Measurements from ENCODE around the gene HHAT.

HHAT gene

DNA sequence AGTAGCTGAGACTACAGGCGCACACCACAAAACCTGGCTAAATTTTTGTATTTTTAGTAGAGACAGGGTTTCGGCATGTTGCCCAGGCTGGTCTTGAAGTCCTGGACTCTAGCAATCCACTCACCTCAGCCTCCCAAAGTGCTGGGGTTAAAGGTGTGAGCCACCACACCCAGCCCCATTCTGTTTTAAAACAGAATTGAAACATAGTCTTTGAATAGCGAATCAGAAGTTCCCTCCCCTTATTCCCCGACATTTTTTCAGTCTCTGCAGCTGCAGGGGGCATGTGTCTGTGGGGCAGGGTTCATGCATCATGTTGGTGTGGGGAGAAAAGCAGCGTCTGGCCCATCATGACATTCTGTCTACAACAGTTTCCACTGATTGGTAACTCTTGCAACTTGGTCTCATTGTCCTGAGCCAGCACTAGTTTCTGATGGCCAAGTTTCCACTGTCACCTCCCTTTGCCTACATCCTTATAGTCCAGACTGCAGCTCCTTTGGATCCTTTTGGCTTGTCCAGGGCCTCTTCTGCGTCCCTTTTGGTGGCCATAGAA, 15.6 kb upstream of the HHAT start:
- no peak for DNase-seq (ENCODE audit: low read depth in 3 of 3, low spot score in 1 of 3)

DNA sequence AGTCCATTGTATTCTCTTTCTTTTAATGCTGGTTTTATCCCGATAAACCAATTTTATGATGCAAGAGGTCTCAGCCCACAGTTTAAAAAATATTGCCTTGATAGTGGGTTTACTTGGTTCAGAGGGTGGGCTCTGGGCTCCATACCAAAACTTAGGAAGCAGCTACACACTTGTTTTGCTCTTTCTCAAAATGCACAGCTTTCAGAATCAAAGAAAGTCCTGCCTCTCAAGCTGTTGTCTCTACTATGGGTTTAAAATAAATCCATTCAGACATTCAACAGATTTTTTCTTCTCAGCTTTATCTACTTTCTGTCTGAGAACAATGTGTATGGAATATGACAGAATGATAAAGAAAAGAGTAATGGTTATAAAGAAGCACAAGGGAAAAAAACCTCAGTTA, 14.8 kb upstream of the HHAT start:
- no peak for DNase-seq (ENCODE audit: low read depth in 3 of 3, low spot score in 1 of 3)

DNA sequence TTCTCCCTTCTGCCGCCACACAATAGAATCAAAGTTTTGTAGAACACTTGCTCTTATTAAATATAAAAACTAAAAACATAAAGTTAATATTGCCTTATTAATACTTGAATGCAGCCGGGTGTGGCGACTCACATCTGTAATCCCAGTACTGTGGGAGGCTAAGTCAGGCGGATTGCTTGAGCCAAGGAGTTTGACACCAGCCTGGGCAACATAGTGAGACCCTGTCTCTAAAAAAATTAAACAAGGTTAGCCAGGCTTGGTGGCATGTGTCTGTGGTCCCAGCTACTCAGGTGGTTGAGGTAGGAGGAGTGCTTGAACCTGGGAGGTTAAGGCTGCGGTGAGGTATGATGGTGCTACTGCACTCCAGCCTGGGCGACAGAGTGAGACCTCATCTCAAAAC, 13.2 kb upstream of the HHAT start:
- no peak for DNase-seq (ENCODE audit: low read depth in 3 of 3, low spot score in 1 of 3)

DNA sequence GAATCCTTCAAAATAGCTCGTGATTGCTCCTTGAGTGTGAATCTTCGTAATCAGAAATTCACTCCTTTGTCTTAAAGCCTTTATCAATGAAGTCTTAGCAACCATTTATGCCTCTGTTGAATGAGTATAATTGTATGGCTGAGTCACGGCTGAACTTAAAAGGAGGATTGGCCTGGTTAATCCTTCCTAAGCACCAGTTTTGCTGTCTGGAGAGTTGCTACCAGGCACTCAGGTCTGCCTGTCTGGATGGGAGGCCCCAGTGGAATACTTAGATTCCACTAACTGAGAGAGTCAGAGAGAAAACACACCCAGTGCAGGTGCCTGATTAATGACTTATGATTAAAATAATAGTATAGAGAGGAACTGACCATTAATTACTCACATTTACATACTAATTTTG, 7.6 kb upstream of the HHAT start:
- no peak for DNase-seq (ENCODE audit: low read depth in 3 of 3, low spot score in 1 of 3)

DNA sequence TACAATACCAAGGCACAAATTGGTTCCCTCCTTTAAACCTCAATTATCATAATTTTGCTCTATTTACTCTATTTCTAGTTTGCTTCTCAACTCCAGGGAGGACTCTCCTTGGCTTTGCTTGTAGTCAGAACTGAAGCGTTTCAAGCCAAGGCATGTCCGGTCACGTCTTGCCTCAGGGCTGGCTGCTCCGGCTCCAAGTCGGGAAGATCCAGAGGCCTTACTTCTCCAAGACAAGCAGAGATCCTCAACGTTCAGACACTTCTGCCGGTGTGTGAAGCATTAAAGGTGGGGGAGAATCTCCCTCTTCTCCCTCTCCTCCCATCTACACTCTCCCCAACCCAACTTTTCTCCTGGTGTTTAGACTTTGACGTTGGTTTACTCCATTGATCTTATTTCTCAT, 7.2 kb upstream of the HHAT start:
- no peak for DNase-seq (ENCODE audit: low read depth in 3 of 3, low spot score in 1 of 3)

DNA sequence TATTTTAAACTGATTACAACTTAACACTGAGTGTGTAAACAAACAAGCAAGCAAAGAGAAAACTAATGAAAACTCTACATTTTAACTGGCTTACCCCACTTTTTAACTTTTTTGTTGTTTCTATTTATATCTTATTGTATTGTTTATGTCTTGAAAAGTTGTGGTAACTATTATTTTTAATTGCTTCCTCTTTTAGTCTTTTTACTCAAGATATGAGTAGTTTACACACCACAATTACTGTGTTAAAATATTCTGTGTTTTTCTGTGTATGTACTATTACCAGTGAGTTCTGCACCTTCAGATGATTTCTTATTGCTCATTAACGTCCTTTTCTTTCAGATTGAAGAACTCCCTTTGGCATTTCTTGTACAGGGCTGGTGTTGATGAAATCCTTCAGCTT, 4.7 kb upstream of the HHAT start:
- no peak for DNase-seq (ENCODE audit: low read depth in 3 of 3, low spot score in 1 of 3)

DNA sequence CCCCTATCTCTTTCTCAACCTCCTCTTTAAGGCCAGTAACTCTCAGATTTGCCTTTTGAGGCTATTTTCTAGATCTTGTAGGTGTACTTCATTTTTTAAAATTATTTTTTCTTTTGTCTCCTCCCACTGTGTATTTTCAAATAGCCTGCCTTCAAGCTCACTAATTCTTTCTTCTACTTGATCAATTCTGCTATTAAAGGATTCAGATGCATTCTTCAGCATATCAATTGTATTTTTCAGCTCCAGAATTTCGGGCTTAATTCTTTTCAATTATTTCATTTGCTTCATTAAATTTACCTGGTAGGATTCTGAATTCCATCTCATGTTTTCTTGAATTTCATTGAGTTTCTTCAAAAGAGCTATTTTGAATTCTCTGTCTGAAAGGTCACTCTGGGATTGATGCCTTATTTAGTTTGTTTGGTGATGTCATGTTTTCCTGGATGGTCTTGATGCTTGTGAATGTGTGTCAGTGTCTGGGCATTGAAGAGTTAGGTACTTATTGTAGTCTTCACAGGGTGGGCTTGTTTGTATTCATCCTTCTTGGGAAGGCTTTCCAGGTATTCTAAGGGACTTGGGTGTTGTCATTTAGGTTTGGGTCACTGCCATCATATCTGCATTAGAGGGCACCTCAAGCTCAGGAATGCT, 3.6 kb upstream of the HHAT start:
- DNase-seq (ENCODE audit: low read depth in 3 of 3, low spot score in 1 of 3) = no peak

DNA sequence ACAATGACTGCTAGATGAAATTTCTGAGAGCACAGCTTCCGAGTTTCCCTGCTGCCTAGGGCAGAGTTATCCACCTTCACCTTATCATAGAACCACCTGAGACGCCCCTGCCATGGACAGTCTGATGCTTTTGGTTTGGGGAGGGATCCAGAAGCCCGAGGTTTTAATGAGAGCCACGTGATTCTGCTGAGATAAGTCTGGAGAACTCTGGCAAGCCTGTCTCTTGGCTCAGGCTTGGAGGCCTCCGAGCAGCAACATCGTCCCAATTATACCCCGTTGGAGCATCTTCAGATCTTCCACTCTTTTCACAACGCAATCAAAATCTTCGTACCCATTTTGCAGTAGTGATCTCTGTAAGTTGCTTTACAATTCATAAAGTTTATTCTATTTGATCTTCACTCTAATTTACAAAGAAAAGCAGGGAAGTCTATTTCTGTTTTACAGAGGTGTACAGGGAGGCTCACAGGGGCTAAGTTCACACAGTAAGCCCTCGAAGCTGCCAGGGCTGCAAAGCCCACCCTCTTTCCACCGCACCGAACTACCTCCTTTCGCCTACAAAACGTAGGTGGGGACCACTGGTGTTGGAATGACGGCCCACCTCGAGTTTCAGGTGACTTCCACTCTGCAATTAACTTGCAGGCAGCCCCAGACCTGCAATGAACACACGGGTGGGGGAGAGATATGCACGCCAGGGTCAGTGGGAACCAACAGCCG, 513 bp upstream of the HHAT start:
- DNase-seq (ENCODE audit: low read depth in 3 of 3, low spot score in 1 of 3) = no peak

DNA sequence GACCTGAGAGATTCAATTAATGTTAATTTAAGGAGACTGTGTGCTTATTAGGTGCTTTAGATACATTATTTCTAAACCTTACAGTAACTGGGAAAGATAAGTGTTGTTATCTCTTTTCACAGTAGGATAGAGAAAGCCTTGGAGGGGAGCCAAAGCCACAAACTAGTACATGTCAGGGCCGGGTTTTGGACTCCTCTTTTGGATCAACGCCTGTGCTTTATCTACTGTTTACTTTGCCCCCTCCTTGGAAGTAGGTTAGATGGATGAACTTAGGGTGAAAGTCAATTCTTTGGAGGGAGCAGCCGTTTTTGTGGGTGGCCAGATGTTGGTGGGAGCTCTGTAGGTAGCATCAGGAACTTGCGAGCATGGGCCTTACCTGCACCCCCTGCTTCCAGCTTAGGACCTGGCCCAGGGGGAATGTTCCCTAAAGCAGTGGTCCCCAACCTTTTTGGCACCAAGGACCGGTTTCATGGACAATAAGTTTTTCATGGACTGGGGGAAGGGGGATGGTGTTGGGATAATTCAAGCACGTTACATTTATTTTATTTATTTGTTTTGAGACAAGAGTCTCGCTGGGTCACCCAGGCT, 1.7 kb downstream of the HHAT start:
- DNase-seq (ENCODE audit: low read depth in 3 of 3, low spot score in 1 of 3) = no peak

DNA sequence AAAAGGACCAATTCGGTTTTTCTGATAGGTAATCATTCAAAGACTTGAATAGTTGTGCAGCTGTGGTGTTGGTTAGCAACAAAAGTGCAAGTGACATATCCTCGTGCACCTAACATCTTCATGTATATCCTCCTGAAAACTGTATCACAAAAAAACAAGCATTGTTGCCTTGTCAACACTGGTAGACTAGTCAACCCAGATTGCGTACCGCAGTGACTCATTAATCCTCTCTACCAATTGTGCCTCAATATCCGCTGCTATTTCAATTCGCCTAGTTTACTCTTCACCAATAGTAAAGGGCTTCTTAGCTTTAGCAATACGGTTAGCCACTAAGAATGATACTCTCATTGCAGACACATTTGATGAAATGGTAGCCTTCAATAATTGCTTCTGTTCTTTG, 3.5 kb downstream of the HHAT start:
- DNase-seq (ENCODE audit: low read depth in 3 of 3, low spot score in 1 of 3) = no peak

DNA sequence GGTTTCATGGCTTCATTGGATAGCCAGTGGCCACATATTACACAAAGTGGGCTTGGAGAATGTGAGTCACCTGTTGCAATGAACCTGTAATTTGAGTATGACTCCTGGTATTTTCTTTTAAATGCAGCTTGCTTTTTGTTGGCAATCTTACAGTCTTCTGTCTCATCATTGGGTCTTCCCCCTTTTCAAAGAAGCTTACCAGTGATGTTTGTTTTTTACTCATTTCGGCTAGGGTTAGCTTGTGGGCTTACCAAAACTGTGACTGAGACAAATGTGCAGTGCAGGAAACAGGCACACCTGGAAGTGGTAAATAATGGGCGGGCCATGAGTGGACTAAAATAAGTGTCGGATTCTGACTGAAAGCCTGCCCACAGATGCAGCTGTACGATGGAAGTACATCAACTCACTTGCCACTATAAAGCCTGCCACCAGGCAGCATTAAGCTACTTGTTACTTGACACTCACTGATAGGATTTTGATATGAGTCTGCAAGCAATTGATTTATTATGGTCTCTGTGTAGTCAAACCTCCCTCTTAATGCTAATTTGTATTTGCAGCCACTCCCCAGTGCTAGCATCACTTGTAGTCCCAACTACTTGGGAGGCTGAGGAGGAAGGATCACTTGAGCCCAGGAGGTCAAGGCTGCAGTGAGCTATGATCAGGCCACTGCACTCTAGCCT, 4.2 kb downstream of the HHAT start:
- peak in 1 of 3 donors; percentile 10 for DNase-seq (ENCODE audit: low read depth in 3 of 3, low spot score in 1 of 3)

DNA sequence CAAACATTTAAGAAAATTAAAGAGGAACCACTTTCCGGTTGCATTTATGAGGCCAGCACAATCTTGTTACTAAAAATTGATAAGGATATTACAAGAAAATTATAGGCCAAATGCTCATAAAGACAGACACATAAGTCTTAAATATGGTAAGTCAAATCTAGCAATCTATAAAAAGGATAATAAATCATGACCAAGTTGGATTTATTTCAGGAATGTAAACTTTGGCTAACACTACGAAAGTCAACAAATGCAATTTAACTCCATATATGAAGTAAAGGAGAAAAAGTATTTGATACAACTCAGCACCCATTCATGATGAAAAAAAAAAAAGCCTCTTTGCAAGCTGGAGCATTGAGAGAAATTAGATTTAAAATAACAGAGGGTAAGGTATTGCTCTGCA, 6.3 kb downstream of the HHAT start:
- DNase-seq (ENCODE audit: low read depth in 3 of 3, low spot score in 1 of 3) = no peak

DNA sequence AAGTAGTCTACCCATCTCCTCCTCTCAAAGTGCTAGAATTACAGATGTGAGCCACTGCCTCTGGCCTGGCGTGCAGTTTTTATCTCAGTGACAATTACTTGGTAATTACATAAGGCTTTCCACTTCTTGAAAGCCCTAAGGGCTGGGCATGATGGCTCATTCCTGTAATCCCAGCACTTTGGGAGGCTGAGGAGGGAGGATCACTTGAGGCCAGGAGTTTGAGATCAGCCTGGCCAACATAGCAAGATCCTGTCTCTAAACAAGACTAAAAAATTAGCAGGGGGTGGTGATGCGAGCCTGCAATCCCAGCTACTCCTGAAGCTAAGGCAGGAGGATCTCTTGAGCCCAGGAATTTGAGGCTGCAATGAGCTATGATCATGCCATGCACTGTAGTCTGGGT, 7.7 kb downstream of the HHAT start:
- no peak for DNase-seq (ENCODE audit: low read depth in 3 of 3, low spot score in 1 of 3)

DNA sequence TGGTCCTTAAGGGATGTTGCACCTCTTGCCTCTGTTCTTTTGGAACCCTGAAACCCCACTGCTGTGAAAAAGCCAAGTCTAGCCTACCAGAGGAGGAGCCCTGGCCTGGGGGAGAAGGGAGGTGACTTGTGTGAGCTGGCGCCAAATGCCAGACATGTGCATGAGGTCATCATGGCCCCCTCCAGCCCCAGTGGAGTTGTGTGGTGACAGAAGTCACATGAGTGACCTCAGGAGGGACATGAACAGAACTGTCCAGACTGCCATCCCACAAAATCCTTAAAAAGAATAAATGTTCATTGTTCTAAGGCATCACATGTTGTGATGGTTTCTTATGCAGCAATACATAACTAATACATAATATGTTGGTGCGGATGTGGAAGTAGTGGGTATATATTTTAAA, 10.8 kb downstream of the HHAT start:
- no peak for DNase-seq (ENCODE audit: low read depth in 3 of 3, low spot score in 1 of 3)

DNA sequence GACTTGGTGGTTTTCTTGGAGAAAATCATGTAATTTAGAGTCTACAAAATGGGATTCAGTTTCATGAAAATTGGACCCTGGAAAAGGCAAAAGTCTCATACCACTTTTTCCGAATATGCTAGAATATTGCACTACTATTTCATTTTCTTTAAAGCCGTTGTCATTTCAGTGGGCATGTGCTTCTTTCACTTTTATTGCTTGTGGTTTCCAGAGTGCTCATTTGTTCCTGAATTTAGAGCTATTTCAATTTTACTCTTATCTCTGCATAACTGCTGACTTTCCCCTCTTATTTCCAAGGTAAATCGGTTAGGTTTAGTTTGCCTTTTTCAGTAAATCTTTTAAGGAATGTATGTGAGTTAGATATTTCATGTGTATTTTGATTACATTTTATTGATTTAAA, 11.6 kb downstream of the HHAT start:
- no peak for DNase-seq (ENCODE audit: low read depth in 3 of 3, low spot score in 1 of 3)

DNA sequence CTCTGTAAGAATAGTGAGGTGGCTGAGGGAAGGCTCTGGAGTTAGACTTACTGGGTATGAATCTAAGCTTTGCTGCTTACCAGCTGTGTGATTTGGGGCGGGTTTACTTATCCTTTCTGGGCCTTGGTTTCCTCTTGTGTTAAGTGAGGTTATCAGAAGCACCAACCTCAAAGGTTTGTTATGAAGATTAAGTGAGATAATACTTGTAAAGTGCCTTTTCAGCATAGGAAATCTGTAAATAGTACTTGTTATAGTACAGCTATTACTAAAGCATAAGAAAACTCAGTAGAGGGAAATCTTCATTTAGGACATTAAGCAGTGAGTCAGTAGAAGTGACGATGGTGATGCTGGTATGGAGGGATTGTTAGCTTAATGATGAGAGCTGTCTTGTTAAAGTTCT, 12.1 kb downstream of the HHAT start:
- DNase-seq (ENCODE audit: low read depth in 3 of 3, low spot score in 1 of 3) = no peak

DNA sequence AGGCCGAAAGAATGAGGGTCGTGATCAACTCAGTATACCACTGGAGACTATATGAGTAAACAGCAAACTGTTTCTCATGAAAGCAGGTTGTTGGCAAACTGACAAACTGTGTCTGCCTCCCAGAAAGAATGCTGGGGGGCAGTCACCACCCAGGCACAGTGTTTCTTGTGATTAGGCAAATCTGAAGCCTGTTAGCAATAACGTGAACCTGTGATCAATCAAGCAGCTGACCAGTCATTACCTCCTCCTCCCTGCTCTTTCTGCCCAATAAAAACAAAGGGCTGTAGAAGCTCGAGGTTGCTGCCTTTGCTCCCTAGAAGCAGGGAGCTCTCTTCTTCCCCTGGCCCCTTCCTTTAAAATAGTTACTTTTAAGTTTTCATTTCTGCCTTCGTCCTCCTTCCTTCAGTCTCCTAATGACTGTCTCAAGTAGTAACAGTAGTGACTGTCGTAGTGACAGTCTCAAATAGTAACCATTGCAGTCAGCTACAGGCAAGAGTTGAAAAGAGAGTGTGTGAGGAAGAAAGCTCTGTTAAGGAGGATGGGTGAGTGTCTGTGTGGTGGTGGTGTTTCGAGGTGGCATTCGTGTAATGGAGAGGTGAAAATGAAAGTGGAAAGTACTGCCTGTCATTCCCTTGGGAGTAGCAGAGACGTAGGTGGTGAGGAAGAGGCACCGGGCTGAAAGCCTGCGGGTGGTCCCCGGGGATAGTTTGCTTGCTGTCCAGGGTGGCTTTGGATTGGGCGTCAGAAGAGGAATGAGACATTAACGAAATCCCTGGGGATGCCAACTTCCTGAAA, 14.5 kb downstream of the HHAT start:
- DNase-seq (ENCODE audit: low read depth in 3 of 3, low spot score in 1 of 3) = no peak

DNA sequence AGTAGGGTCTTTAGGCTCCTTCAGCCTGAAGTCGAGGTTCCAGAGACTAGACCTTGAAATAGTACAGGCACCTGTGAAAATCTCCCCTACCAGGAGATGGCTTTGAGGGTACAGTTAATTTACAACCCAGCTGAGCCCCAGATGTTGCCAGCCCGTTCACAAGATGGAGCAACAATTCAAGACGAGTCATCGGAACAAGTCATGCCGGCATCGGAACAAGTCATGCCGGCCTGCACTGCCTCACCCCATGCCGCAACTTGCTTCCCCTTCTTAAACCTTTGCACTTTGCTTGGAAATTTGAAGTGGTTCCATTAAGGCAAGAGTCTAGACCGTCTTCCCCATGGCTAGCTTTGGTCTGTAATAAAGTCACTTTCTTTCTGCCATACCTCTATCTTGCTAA, 16.0 kb downstream of the HHAT start:
- DNase-seq (ENCODE audit: low read depth in 3 of 3, low spot score in 1 of 3) = no peak

DNA sequence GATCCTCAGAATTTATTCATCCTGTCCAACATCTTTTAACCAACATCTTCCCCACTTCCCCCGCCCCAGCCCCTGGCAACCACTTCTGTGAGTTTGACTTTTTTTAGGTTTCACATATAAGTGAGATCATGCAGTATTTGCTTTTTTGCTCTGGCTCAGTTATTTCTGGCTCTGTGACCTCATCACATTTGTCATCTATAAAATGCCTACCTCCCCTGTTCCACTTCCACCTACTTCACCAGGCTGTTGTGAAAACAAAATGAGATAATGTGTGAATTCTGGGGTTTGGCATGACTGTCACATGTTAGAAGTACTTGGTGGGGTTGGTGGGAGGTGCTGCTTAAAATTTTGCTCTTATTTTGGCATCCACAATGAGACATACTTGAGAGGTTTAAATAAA, 18.4 kb downstream of the HHAT start:
- DNase-seq (ENCODE audit: low read depth in 3 of 3, low spot score in 1 of 3) = no peak

DNA sequence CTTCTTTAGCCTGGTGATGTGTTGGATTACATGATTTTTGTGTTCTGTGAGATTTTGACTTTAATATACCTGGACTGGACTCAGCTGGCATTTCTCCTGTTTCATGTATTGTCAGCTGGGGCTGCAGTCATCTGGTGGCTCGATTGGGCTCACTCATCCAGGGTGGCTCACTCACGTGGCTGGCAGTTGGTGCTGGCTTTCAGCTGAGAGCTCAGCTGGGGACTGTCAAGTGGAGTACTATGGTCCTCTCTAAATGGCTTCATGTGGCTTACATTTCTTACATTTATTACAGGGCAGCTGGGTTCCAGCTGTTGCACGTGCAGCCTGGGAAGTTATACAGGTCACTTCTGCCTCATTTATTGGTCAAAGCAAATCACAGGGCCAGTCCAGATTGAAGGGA, 22.8 kb downstream of the HHAT start:
- no peak for DNase-seq (ENCODE audit: low read depth in 3 of 3, low spot score in 1 of 3)

DNA sequence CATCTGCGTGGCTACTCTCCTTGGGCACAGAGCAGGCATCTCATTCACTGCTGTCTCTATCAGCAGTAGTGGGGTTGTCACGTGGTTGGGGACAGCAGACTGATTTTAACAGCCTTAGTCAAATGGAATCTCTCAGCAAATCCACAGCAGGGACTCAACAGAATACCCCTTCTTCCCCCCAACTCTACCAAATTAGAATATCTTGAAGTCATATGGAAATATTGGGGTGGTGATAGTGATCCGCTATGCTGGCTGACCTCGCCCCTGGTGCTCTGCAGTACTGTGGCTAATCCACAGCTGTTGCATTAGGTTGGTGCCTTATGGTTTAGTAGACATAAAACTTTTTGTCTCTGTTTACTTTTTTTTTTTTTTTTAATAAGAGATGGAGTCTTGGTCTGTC, 23.9 kb downstream of the HHAT start:
- no peak for DNase-seq (ENCODE audit: low read depth in 3 of 3, low spot score in 1 of 3)
